Trophoblast cell (in vitro differentiated cells and primary cell): ENCODE measurements around the gene CNNM2.
A peak's percentile ranks its signal among the peaks of the same experiment; 100 is the strongest.

Experiments used
- DNase-seq, 2 donors: peaks; one replicate each; pipeline ENCODE4 v3.0.0-alpha.2; 2016
- H2AFZ ChIP-seq: 2 replicates; pipeline ENCODE4 v1.6.1; 2013; ENCODE audit warnings: low read length, moderate library complexity, mild to moderate bottlenecking; ENCODE audit not compliant: insufficient read depth, poor library complexity
- H2AK5ac ChIP-seq: 2 replicates; pipeline ENCODE4 v1.6.1; 2013; ENCODE audit warnings: mild to moderate bottlenecking, low read length
- H2BK120ac ChIP-seq: 2 replicates; pipeline ENCODE4 v1.6.1; 2013; ENCODE audit warnings: low read length, mild to moderate bottlenecking, moderate library complexity; ENCODE audit not compliant: insufficient read depth, poor library complexity
- H2BK12ac ChIP-seq: 2 replicates; pipeline ENCODE4 v1.6.1; 2013; ENCODE audit warnings: mild to moderate bottlenecking, low read length, moderate library complexity
- H2BK5ac ChIP-seq: 2 replicates; pipeline ENCODE4 v1.6.1; 2013; ENCODE audit warnings: low read length, low read depth, moderate library complexity, mild to moderate bottlenecking; ENCODE audit not compliant: poor library complexity
- H3K14ac ChIP-seq: 2 replicates; pipeline ENCODE4 v1.6.1; 2013; ENCODE audit warnings: mild to moderate bottlenecking, low read length
- H3K18ac ChIP-seq: 2 replicates; pipeline ENCODE4 v1.6.1; 2013; ENCODE audit warnings: mild to moderate bottlenecking, low read length
- H3K23ac ChIP-seq: 2 replicates; pipeline ENCODE4 v1.6.1; 2013; ENCODE audit warnings: low read length
- H3K27ac ChIP-seq: 2 replicates; pipeline ENCODE4 v1.5.1; 2013; ENCODE audit warnings: low read depth, mild to moderate bottlenecking, inconsistent platforms, low read length, moderate library complexity
- H3K27me3 ChIP-seq: 2 replicates; pipeline ENCODE4 v1.6.1; 2013; ENCODE audit warnings: inconsistent platforms, mild to moderate bottlenecking, low read length, moderate library complexity; ENCODE audit not compliant: insufficient read depth
- H3K36me3 ChIP-seq, 2 experiments: 1 replicate in 1 of 2; 2 replicates in 1 of 2; pipeline ENCODE4 v1.6.1; 2013; ENCODE audit warnings: low read length in 2 of 2, mild to moderate bottlenecking in 2 of 2, moderate library complexity in 1 of 2; ENCODE audit not compliant: insufficient read depth in 2 of 2, control insufficient read depth in 1 of 2
- H3K4ac ChIP-seq: 2 replicates; pipeline ENCODE4 v1.6.1; 2013; ENCODE audit warnings: low read depth, mild to moderate bottlenecking, low read length, moderate library complexity
- H3K4me1 ChIP-seq, 2 experiments: 1 replicate in 1 of 2; 2 replicates in 1 of 2; pipeline ENCODE4 v1.6.1; 2013; ENCODE audit warnings: low read length in 2 of 2, mild to moderate bottlenecking in 2 of 2, moderate library complexity in 1 of 2; ENCODE audit not compliant: insufficient read depth in 2 of 2, control insufficient read depth in 1 of 2
- H3K4me2 ChIP-seq: 2 replicates; pipeline ENCODE4 v1.6.1; 2013; ENCODE audit warnings: inconsistent platforms, mild to moderate bottlenecking, low read length, moderate library complexity
- H3K4me3 ChIP-seq: 2 replicates; pipeline ENCODE4 v1.5.1; 2013; ENCODE audit warnings: mild to moderate bottlenecking, low read depth, low read length, inconsistent platforms
- H3K79me1 ChIP-seq: one replicate; pipeline ENCODE4 v1.6.1; 2013; ENCODE audit warnings: low read length
- H3K79me2 ChIP-seq: 2 replicates; pipeline ENCODE4 v1.6.1; 2013; ENCODE audit warnings: low read length, mild to moderate bottlenecking; ENCODE audit not compliant: control insufficient read depth, insufficient read depth, poor library complexity
- H3K9ac ChIP-seq: 2 replicates; pipeline ENCODE4 v1.6.1; 2013; ENCODE audit warnings: mild to moderate bottlenecking, low read length
- H3K9me3 ChIP-seq: 2 replicates; pipeline ENCODE4 v1.6.1; 2013; ENCODE audit warnings: low read depth, mild to moderate bottlenecking, control low read depth, inconsistent platforms, low read length; ENCODE audit not compliant: insufficient read depth
- H4K12ac ChIP-seq: 2 replicates; pipeline ENCODE4 v1.6.1; 2013; ENCODE audit warnings: low read depth, mild to moderate bottlenecking, low read length, moderate library complexity
- H4K8ac ChIP-seq: 2 replicates; pipeline ENCODE4 v1.6.1; 2013; ENCODE audit warnings: low read depth, mild to moderate bottlenecking, low read length, moderate library complexity
- H4K91ac ChIP-seq: one replicate; pipeline ENCODE4 v1.6.1; 2013; ENCODE audit warnings: low read depth, mild to moderate bottlenecking, low read length, moderate library complexity
- WGBS: extraction: QIAGEN DNeasy Blood & Tissue Kit; methylation state at CpG from one replicate; pipeline ENCODE4 v1.1.7; 2013; ENCODE audit warnings: missing lambda C conversion rate; ENCODE audit not compliant: insufficient read length, insufficient coverage; ENCODE audit errors: extremely low coverage; 5-methylcytosine and 5-hydroxymethylcytosine counted together

CNNM2 gene

GRCh38 chr10:102918817-102919245 is 737 bp downstream of the CNNM2 start:
- WGBS: no CpG with 5 or more reads among the region's 49 CpGs
- peak overlapping the region; percentile 88 for H4K12ac ChIP-seq

GRCh38 chr10:102919246-102919959 is 1.3 kb downstream of the CNNM2 start:
- Histone ChIP-seq H2AFZ (peak overlapping the region; percentile 99), H3K14ac (no peak overlapping the region), H4K91ac (no peak overlapping the region), H3K9ac (no peak overlapping the region), H2AK5ac (no peak overlapping the region), H2BK5ac (no peak overlapping the region), H3K27me3 (peaks cover 16% of the 10 kb centered on the region), H3K36me3 (no peaks in the 10 kb centered on the region), H4K8ac (no peak overlapping the region), H3K27ac (no peak overlapping the region), H4K12ac (no peak overlapping the region), H3K18ac (no peak overlapping the region), H3K79me2 (peaks cover 3% of the 10 kb centered on the region), H2BK120ac (no peak overlapping the region), H2BK12ac (no peak overlapping the region), H3K4ac (no peak overlapping the region), H3K9me3 (peaks cover 5% of the 10 kb centered on the region), H3K4me1 (peaks cover 9 to 10% of the 10 kb centered on the region in 2 experiments), H3K79me1 (peaks cover 6% of the 10 kb centered on the region), H3K4me2 (peak overlapping the region; percentile 89), H3K23ac (no peak overlapping the region), H3K4me3 (peak overlapping the region; percentile 99)
- DNase-seq: peak; percentile 77
- no CpG with 5 or more reads among the region's 47 CpGs for WGBS

More at GRCh38 chr10:102918817-102919245, 737 bp downstream of the CNNM2 start:
- H2AFZ ChIP-seq: peak overlapping the region; percentile 99
- no peak overlapping the region for H3K4ac ChIP-seq
- no peak overlapping the region for H2BK12ac ChIP-seq
- peak overlapping the region; percentile 89 for H3K4me2 ChIP-seq
- DNase-seq: no peak
- peak overlapping the region; percentile 59 for H2BK120ac ChIP-seq
- H3K27ac ChIP-seq: no peak overlapping the region
- H3K23ac ChIP-seq: no peak overlapping the region
- H3K79me1 ChIP-seq: peaks cover 6% of the 10 kb centered on the region
- peak overlapping the region; percentile 91 for H3K14ac ChIP-seq
- H3K36me3 ChIP-seq: no peaks in the 10 kb centered on the region
- peaks cover 9 to 10% of the 10 kb centered on the region in 2 experiments for H3K4me1 ChIP-seq
- H3K9me3 ChIP-seq: peaks cover 5% of the 10 kb centered on the region
- H4K8ac ChIP-seq: peak overlapping the region; percentile 96
- peak overlapping the region; percentile 82 for H3K9ac ChIP-seq
- H4K91ac ChIP-seq: peak overlapping the region; percentile 65
- H3K27me3 ChIP-seq: peaks cover 16% of the 10 kb centered on the region
- H3K79me2 ChIP-seq: peaks cover 3% of the 10 kb centered on the region
- H2BK5ac ChIP-seq: no peak overlapping the region
- H3K4me3 ChIP-seq: peak overlapping the region; percentile 99
- no peak overlapping the region for H2AK5ac ChIP-seq
- H3K18ac ChIP-seq: peak overlapping the region; percentile 72

- H3K14ac ChIP-seq: no peak overlapping the region
- H2AFZ ChIP-seq: no peak overlapping the region
- H3K36me3 ChIP-seq: no peaks in the 10 kb centered on the region
- H3K18ac ChIP-seq: no peak overlapping the region
- no peak overlapping the region for H4K91ac ChIP-seq
- no peak overlapping the region for H4K12ac ChIP-seq
- peaks cover 5% of the 10 kb centered on the region for H3K9me3 ChIP-seq
- H3K79me1 ChIP-seq: peaks cover 6% of the 10 kb centered on the region
- no peak overlapping the region for H4K8ac ChIP-seq
- peaks cover 3% of the 10 kb centered on the region for H3K79me2 ChIP-seq
- no peak overlapping the region for H2BK5ac ChIP-seq
- H3K4me2 ChIP-seq: peak overlapping the region; percentile 89
- no peak overlapping the region for H3K27ac ChIP-seq
- no peak for DNase-seq
- no CpG with 5 or more reads among the region's 9 CpGs for WGBS
- H2BK12ac ChIP-seq: no peak overlapping the region
- no peak overlapping the region for H3K4ac ChIP-seq
- peaks cover 9 to 10% of the 10 kb centered on the region in 2 experiments for H3K4me1 ChIP-seq
- no peak overlapping the region for H3K23ac ChIP-seq
- no peak overlapping the region for H3K9ac ChIP-seq
- no peak overlapping the region for H3K4me3 ChIP-seq
- H2AK5ac ChIP-seq: no peak overlapping the region
- peaks cover 16% of the 10 kb centered on the region for H3K27me3 ChIP-seq
- no peak overlapping the region for H2BK120ac ChIP-seq
Observed at GRCh38 chr10:102919992-102920739, 2.1 kb downstream of the CNNM2 start.

GRCh38 chr10:102923601-102924000 is 5.5 kb downstream of the CNNM2 start:
- Histone ChIP-seq H3K79me2 (peaks cover under 1% of the 10 kb centered on the region), H2AK5ac (no peak overlapping the region), H3K9me3 (peaks cover 5% of the 10 kb centered on the region), H4K8ac (no peak overlapping the region), H3K23ac (no peak overlapping the region), H3K9ac (no peak overlapping the region), H3K18ac (no peak overlapping the region), H4K12ac (no peak overlapping the region), H3K4me2 (no peak overlapping the region), H3K4me3 (no peak overlapping the region), H3K14ac (no peak overlapping the region), H2BK120ac (no peak overlapping the region), H3K4me1 (peaks cover 9 to 10% of the 10 kb centered on the region in 2 experiments), H2BK5ac (no peak overlapping the region), H3K79me1 (peaks cover under 1% of the 10 kb centered on the region), H4K91ac (no peak overlapping the region), H2AFZ (no peak overlapping the region), H2BK12ac (no peak overlapping the region), H3K4ac (no peak overlapping the region), H3K36me3 (peaks cover 0 to 2% of the 10 kb centered on the region in 2 experiments), H3K27me3 (peaks cover 15% of the 10 kb centered on the region), H3K27ac (no peak overlapping the region)
- no peak for DNase-seq
